Caco-2 (cell line): ENCODE data around the gene CACNB3. TPM values are rescaled to one million over a fixed set of nuclear protein-coding genes. Genes with fewer than 3 reads are reported as not detected.
"Not testable (repeated sequence)": the region's sequence is repeated elsewhere in the genome, so short reads cannot be mapped to it uniquely, and the experiment has no call there.

Experiments
- BruUV-seq: library from RNA; stranded (reverse); fragments of 400-500 nt; replicated peaks from 2 replicates; lab custom pipeline; 2021; lab: Mats Ljungman, UMichigan
- CTCF ChIA-PET: fragments of 300-600 bp; sonication (Branson Sonifier 250); formaldehyde crosslinking; loops from one replicate; lab custom pipeline; 2022; ENCODE audit warnings: antibody characterized with exemption; lab: Charles Lee
- POLR2A ChIA-PET: fragments of 300-600 bp; sonication (Branson Sonifier 250); formaldehyde crosslinking; loops from one replicate; lab custom pipeline; 2022; ENCODE audit warnings: antibody characterized with exemption; lab: Charles Lee
- DNase-seq, 2 experiments: peaks; one replicate each; pipeline versions ENCODE4 v3.0.0 to v3.0.0-alpha.2; 2020 to 2022
- H3K27me3 ChIP-seq: replicated peaks from 2 replicates; pipeline ENCODE4 v1.6.0; 2011; ENCODE audit warnings: low read length; ENCODE audit not compliant: control insufficient read depth, insufficient read depth
- H3K36me3 ChIP-seq: 2 replicates; pipeline ENCODE4 v1.5.1; 2011; ENCODE audit warnings: low read length; ENCODE audit not compliant: control insufficient read depth, insufficient read depth
- H3K4me1 ChIP-seq: fragments of 250-450 bp; sonication (Bioruptor Pico); 2 replicates; pipeline ENCODE4 v1.5.1; 2020; ENCODE audit warnings: mild to moderate bottlenecking
- H3K4me3 ChIP-seq: 2 replicates; pipeline ENCODE4 v1.5.1; 2011; ENCODE audit warnings: low read depth, mild to moderate bottlenecking, control low read depth, low read length
- H3K9me3 ChIP-seq: fragments of 250-450 bp; sonication (Bioruptor Pico); 2 replicates; pipeline ENCODE4 v1.5.1; 2020; ENCODE audit warnings: mild to moderate bottlenecking, moderate library complexity
- H3K27ac Mint-ChIP-seq: one replicate; pipeline ENCODE4 v1.8.0; 2022; ENCODE audit warnings: mixed read lengths; ENCODE audit not compliant: unreplicated experiment
- H3K27me3 Mint-ChIP-seq: one replicate; pipeline ENCODE4 v1.8.0; 2022; ENCODE audit warnings: mixed read lengths; ENCODE audit not compliant: insufficient read depth, unreplicated experiment
- H3K36me3 Mint-ChIP-seq: one replicate; pipeline ENCODE4 v1.8.0; 2022; ENCODE audit warnings: mild to moderate bottlenecking, mixed read lengths; ENCODE audit not compliant: insufficient read depth, unreplicated experiment
- H3K4me1 Mint-ChIP-seq: one replicate; pipeline ENCODE4 v1.8.0; 2022; ENCODE audit warnings: low read depth, mixed read lengths; ENCODE audit not compliant: unreplicated experiment
- H3K4me3 Mint-ChIP-seq: one replicate; pipeline ENCODE4 v1.8.0; 2022; ENCODE audit warnings: mild to moderate bottlenecking, moderate library complexity, mixed read lengths; ENCODE audit not compliant: unreplicated experiment
- H3K9me3 Mint-ChIP-seq: one replicate; pipeline ENCODE4 v1.8.0; 2022; ENCODE audit warnings: mixed read lengths; ENCODE audit not compliant: unreplicated experiment
- intact Hi-C: fragments of 100-400 bp; cut with micrococcal nuclease; formaldehyde crosslinking; loops from one replicate; pipeline ENCODE4 v1.10.0; 2022; ENCODE audit not compliant: unreplicated experiment
- total RNA-seq: library from RNA; stranded (reverse); gene quantifications from 2 replicates; pipeline ENCODE4 v1.2.3, GENCODE V29; 2022
- TF ChIP-seq, protein P1 (sequence below), 2 experiments: fragments of 200-600 bp in 1 of 2; IDR thresholded peaks; 1 replicate in 1 of 2; 2 replicates in 1 of 2; pipeline versions ENCODE4 v1.5.1 to v1.8.0; 2011 to 2022; ENCODE audit warnings: antibody characterized with exemption in 1 of 2, control low read depth in 1 of 2, inconsistent platforms in 1 of 2, low read depth in 1 of 2, low read length in 1 of 2, mild to moderate bottlenecking in 1 of 2, moderate library complexity in 1 of 2; ENCODE audit not compliant: insufficient read depth in 1 of 2, severe bottlenecking in 1 of 2, unreplicated experiment in 1 of 2

The CACNB3 gene
- total RNA-seq, 1 experiment from 2014 or later: 20.4 TPM

DNA sequence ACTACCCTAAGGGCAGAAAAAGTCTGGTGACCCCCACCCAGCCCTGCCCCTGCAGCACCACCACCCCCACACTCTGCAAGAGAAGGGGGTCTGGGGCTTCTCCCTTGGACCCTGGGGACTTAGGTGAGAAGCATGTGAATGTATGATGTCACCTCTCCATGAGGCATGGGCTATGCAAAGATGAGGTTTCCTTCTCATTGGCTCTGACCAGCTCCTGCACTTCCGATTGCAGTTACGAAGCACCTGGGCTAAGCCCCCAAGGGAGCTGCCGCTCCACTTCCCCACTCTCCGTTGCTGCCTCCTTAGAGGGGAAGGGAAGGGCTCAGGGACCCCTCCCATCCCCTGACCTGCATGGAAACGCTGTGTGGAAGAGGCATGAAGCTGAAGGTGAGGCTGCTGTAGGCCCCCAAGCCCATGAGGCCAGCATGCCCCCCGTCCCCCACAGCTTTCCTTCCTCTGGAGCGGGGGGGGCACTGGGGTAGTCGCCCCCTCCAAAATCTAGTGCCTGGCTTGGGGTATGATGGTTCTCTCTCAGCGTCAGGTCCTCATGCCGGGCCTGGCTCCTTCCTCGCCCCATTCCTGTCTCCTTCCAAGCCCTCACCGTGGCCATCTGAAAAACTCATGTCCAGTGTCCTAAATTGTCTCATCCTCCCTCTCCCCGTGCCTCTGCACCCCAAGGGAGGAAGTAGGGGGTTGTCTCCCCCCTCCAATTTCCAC is 39.1 kb downstream of the CACNB3 start:
- ChIA-PET POLR2A (interaction anchor here (1.1 kb wide), 1 partner anchor 8 kb away, joined by 5 read pairs; no protein-coding TSS in a partner anchor), CTCF (interaction anchor here (0.6 to 8.2 kb wide), 3 partner anchors 33 to 688 kb away, joined by 3 to 321 read pairs (median 4); no protein-coding TSS in a partner anchor)
- intact Hi-C loops: no loop called here
- Mint-ChIP-seq H3K36me3 (peaks cover 9% of the 10 kb centered on the region), H3K9me3 (no peaks in the 10 kb centered on the region), H3K4me3 (no peak overlapping the region), H3K4me1 (peaks cover 10% of the 10 kb centered on the region), H3K27me3 (no peaks in the 10 kb centered on the region), H3K27ac (no peak overlapping the region)
- Histone ChIP-seq H3K4me3 (no peak overlapping the region), H3K4me1 (peaks cover 7% of the 10 kb centered on the region), H3K36me3 (no peaks in the 10 kb centered on the region), H3K27me3 (no peaks in the 10 kb centered on the region), H3K9me3 (no peaks in the 10 kb centered on the region)
- no peak for DNase-seq
- TF ChIP-seq, protein P1, sequence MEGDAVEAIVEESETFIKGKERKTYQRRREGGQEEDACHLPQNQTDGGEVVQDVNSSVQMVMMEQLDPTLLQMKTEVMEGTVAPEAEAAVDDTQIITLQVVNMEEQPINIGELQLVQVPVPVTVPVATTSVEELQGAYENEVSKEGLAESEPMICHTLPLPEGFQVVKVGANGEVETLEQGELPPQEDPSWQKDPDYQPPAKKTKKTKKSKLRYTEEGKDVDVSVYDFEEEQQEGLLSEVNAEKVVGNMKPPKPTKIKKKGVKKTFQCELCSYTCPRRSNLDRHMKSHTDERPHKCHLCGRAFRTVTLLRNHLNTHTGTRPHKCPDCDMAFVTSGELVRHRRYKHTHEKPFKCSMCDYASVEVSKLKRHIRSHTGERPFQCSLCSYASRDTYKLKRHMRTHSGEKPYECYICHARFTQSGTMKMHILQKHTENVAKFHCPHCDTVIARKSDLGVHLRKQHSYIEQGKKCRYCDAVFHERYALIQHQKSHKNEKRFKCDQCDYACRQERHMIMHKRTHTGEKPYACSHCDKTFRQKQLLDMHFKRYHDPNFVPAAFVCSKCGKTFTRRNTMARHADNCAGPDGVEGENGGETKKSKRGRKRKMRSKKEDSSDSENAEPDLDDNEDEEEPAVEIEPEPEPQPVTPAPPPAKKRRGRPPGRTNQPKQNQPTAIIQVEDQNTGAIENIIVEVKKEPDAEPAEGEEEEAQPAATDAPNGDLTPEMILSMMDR (IDR thresholded peaks at IDR 0.05; ENCODE audit: insufficient read depth in 1 of 2, low read depth in 1 of 2, low read length in 1 of 2, severe bottlenecking in 1 of 2, unreplicated experiment in 1 of 2): no peak
- no TSS peak for BruUV-seq

- Histone ChIP-seq H3K4me1 (peaks cover 1% of the 10 kb centered on the region), H3K4me3 (no peak overlapping the region), H3K36me3 (no peaks in the 10 kb centered on the region), H3K27me3 (no peaks in the 10 kb centered on the region), H3K9me3 (no peaks in the 10 kb centered on the region)
- Mint-ChIP-seq H3K4me3 (no peak overlapping the region), H3K27ac (no peak overlapping the region), H3K27me3 (no peaks in the 10 kb centered on the region), H3K9me3 (no peaks in the 10 kb centered on the region), H3K36me3 (peaks cover 3% of the 10 kb centered on the region), H3K4me1 (peaks cover 4% of the 10 kb centered on the region)
- DNase-seq: no peak
- POLR2A ChIA-PET: no interaction called here
- TF ChIP-seq, protein P1 (IDR thresholded peaks at IDR 0.05; ENCODE audit: insufficient read depth in 1 of 2, low read depth in 1 of 2, low read length in 1 of 2, severe bottlenecking in 1 of 2, unreplicated experiment in 1 of 2): no peak
- intact Hi-C loops: no loop called here
- CTCF ChIA-PET: interaction anchor here (0.7 to 8.2 kb wide), 2 partner anchors 32 to 64 kb away, joined by 3 to 321 read pairs; no protein-coding TSS in a partner anchor
- BruUV-seq: no TSS peak
Measured at GRCh38 chr12:48858043-48858442, 39.7 kb downstream of the CACNB3 start.

- intact Hi-C loops: no loop called here
- H3K36me3 Mint-ChIP-seq: no peaks in the 10 kb centered on the region
- POLR2A ChIA-PET: interaction anchor here (0.7 kb wide), 1 partner anchor 13 kb away, joined by 3 read pairs; no protein-coding TSS in a partner anchor
- H3K4me3 Mint-ChIP-seq: no peak overlapping the region
- BruUV-seq: no TSS peak
- H3K27ac Mint-ChIP-seq: no peak overlapping the region
- H3K9me3 ChIP-seq: no peaks in the 10 kb centered on the region
- CTCF ChIA-PET: interaction anchor here (2.5 kb wide), 1 partner anchor 31 kb away, joined by 6 read pairs; no protein-coding TSS in a partner anchor
- H3K4me3 ChIP-seq: no peak overlapping the region
- TF ChIP-seq, protein P1 (IDR thresholded peaks at IDR 0.05; ENCODE audit: insufficient read depth in 1 of 2, low read depth in 1 of 2, low read length in 1 of 2, severe bottlenecking in 1 of 2, unreplicated experiment in 1 of 2): no peak
- no peaks in the 10 kb centered on the region for H3K27me3 ChIP-seq
- DNase-seq: no peak
- H3K36me3 ChIP-seq: no peaks in the 10 kb centered on the region
- H3K9me3 Mint-ChIP-seq: no peaks in the 10 kb centered on the region
- no peaks in the 10 kb centered on the region for H3K4me1 Mint-ChIP-seq
- no peaks in the 10 kb centered on the region for H3K27me3 Mint-ChIP-seq
- peaks cover 3% of the 10 kb centered on the region; the same call in 1 of the 2 replicates for H3K4me1 ChIP-seq
Measured at GRCh38 chr12:48859607-48860006, 41.3 kb downstream of the CACNB3 start.

- ChIA-PET CTCF (interaction anchor here (0.6 to 2.5 kb wide), 2 partner anchors 31 to 220 kb away, joined by 5 to 6 read pairs; no protein-coding TSS in a partner anchor), POLR2A (interaction anchor here (0.7 kb wide), 1 partner anchor 12 kb away, joined by 3 read pairs; no protein-coding TSS in a partner anchor)
- BruUV-seq, H3K4me1 Mint-ChIP-seq, DNase-seq, H3K27ac Mint-ChIP-seq, H3K9me3 ChIP-seq, H3K27me3 ChIP-seq, intact Hi-C loops, H3K9me3 Mint-ChIP-seq, H3K4me1 ChIP-seq, H3K27me3 Mint-ChIP-seq, H3K4me3 Mint-ChIP-seq, H3K36me3 ChIP-seq, H3K36me3 Mint-ChIP-seq, H3K4me3 ChIP-seq: not testable (repeated sequence)
Measured at GRCh38 chr12:48860236-48860635, 41.9 kb downstream of the CACNB3 start.
